SIG-M5 treated with dmso at 0.1 percent for 504 hours (cell line): ENCODE data around the gene GJA5.
"Not testable (repeated sequence)": the region's sequence is repeated elsewhere in the genome, so short reads cannot be mapped to it uniquely, and the experiment has no call there.

Experiments
- DNase-seq: peaks from one replicate; lab custom pipeline; 2025; ENCODE audit not compliant: unreplicated experiment; lab: John Stamatoyannopoulos, UW

Gene GJA5

DNA sequence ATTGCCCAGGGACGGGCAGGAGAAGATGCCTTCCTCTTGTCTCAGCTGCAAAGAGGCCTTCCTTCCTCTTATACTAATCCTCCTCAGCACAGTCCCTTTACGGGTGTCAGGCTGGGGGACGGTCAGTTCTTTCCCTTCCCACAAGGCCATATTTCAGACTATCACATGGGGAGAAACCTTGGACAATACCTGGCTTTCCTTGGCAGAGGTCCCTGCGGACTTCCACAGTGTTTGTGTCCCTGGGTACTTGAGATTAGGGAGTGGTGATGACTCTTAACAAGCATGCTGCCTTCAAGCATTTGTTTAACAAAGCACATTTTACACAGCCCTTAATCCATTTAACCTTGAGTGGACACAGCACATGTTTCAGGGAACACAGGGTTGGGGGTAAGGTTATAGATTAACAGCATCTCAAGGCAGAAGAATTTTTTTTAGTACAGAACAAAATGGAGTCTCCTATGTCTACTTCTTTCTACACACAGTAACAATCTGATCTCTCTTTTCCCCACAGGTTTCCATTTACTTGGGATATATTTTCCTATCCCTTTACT, 26.0 kb downstream of the GJA5 start:
- not testable (repeated sequence) for DNase-seq

DNA sequence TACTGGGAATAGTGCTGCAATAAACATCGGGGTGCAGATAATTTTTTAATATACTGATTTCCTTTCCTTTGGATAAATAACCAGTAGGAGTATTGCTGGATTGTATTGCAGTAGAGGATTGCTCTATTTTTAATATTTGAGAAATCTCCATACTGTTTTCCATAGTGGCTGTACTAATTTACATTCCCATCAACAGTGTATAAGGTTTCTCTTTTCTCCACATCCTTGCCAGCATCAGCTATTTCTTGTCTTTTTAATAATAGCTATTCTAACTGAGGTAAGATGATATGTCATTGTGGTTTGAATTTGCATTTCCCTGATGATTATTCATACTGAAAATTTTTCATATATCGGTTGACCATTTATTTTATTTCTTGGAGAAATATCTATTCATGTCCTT, 31.1 kb downstream of the GJA5 start:
- no peak for DNase-seq

DNA sequence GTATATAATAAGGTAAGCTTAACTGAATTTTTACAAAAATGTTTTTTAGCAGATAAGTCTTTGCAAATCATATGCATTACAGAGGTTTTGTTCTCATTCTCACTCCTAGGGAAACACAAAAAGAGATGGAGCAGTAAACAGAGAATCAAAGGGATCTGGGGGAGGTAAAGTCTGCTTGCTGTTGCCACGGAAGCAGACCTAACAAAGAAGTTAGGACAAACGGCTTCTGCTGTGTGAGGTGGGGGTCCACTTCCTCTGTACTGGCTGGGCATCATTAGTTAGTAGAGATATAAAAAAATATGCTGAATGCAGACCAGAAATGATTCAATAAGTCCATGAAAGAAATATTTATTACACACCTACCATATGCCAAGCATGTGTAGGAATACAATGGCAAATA, 34.2 kb downstream of the GJA5 start:
- no peak for DNase-seq

DNA sequence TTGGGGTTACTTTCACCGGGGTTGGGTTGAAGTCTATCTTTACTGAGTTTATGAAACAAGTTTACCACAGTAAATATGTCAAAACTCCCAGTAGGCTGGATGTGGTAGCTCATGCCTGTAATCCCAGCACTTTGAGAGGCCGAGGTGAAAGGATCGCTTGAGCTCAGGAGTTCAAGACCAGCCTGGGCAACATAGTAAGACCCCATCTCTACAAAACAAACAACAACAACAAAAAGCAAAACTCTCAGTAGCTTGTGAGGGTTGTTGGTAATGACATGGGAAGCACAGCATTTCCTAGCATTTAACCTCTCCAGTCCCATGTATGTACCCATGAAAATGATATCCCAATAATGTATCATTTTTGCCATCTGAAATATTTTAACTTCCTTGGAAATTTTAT, 34.7 kb downstream of the GJA5 start:
- DNase-seq: no peak

DNA sequence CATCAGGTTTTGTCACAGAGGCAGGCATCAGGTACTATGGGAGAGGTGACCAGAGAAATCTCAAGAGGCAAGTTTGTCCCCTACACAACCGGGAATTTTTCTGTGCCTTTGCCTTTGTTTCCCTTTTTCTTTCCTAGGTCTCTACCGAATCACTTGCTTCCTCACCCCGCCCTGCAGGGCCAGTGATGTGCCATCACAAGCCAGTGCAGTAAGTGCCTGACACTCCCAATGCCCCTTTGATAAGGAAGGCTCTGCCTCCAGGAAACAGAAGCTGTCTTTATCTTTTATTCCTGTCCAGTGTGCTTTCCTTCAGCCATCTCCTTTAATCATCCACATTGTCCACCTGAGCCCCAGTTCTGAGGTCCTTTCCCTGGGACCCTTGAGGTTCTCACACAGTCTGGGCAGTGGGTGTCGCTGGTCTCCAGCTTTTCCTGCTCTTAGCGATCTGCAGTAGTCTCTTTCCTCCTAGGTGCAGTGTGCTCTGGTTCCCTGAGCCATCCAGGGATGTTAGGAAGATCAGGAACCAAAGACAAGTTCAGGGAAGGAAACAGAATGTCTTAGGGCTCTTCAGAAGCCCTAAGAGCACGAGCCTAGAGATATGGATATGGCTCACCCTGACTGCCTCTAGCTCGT, 36.6 kb downstream of the GJA5 start:
- peak; percentile 32 for DNase-seq

DNA sequence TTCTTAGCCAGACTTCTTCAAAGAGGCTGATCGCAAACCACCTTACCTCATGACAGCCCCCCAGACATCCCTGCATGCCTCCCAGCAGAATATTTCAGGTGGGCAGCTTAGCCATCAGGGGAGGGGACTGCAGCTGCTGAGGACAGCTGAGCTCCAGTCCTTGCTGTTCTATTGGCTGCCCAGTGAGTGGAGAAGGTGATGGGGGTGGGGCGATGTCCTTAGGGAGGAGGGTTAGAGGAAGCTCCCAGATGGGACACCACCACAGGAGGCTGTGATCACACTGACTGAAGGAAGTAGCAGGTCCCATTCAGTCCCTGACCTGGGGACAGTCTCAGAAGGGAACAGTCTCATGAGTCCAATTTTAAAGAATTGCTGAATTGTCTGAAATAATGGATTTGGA, 38.3 kb downstream of the GJA5 start:
- no peak for DNase-seq

DNA sequence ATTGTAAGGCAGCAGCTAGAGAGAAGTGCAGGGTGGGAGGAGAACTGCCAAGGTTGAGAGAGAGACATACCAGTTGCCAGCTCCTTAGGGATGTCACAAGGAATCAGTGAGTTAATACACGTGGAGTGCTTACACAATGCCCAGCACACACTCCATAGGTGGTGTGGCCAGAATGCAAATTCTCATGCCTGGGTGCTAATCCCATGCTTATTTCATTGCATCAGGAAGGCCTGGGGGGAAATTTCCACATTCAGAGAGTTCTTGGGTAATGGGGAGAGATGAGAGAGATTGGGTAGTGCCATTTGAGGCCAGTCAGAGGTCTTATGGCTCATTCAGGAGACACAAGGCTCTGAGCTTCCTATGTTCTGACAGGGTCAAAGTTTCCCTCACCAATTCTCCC, 38.7 kb downstream of the GJA5 start:
- no peak for DNase-seq

DNA sequence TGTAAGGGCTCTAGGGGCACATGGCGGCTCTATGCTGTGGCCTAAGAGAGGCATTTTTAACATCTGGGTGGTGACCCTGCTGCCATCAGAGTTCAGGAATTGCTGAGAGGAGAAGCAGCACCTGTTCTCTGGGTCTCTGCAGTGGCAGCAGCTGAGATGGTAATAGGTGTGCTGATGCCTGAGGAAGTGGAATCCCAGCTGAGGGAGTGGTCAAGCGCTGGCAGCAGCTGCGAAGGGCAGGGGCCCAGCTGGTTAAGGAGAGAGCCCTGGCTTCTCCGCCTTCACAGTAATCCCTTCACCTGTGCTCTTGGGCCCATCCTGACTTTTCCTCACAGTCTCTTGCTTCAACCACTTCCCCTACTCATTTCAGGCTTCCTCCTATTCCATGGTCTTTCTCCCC, 39.8 kb downstream of the GJA5 start:
- DNase-seq: no peak

DNA sequence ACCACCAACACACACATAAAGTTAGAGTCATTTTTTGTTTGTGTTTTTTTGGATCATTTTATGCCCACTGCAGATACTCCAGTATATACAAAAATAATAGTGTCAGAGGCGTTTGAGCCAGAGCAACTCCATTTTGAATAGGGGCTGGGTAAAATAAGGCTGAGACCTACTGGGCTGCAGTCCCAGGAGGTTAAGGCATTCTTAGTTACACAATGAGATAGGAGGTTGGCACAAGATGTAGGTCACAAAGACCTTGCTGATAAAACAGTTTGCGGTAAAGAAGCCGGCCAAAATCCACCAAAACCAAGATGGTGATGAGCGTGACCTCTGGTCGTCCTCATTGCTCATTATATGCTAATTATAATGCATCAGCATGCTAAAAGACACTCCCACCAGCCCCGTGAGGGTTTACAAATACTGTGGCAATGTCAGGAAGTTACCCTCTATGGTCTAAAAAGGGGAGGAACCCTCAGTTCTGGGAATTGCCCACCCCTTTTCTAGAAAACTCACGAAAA, 40.6 kb downstream of the GJA5 start:
- no peak for DNase-seq

DNA sequence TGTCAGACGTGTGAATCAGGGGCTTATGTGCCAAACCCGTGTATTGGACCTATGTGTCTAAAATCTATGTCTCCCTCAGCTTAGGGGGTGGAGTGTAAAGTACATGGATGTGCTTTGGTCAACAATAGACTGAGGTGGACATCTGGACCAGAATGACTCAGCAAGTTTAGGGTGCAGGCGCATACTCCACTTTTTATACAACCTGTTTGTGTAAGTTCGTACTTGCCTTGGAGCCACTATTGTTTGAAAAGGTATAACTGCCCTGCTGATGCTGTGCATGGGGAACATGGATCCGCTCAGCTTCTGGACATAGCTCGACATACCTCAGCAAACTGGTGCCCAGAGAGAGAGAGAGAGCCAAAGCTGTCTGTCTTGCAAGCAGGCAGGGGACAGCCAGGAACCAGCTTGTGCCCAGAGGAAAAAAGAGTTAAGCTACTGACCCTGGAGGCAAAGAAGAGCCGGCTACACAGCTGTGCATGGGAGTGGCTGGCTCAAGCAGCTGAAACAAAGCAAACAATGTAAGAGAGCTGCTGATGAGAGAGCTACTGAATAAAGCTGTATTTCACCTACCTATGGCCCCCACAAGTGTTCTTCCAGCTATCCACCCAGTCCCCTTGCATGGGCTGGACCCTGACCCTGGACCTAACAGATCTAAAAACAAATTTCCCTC, 41.2 kb downstream of the GJA5 start:
- DNase-seq: no peak

DNA sequence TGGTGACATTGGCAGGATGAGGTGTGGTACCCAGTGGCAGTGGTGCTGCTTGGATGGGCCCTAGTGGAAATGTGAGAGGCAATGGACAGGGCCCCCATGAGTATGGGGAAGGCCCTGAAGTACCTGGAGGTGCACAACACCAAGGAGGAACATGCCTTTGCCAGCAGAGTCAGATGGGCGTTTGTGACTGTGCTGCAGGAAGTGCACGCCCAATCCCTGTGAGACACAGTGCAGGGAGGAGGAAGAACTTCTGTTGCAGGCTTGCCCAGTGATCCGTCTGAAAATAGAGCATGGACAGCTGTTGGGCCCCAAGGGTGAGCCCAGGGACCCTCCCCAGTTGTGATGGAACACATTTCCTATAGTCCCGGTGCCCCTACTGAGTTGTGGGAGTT, 42.7 kb downstream of the GJA5 start:
- DNase-seq: no peak

DNA sequence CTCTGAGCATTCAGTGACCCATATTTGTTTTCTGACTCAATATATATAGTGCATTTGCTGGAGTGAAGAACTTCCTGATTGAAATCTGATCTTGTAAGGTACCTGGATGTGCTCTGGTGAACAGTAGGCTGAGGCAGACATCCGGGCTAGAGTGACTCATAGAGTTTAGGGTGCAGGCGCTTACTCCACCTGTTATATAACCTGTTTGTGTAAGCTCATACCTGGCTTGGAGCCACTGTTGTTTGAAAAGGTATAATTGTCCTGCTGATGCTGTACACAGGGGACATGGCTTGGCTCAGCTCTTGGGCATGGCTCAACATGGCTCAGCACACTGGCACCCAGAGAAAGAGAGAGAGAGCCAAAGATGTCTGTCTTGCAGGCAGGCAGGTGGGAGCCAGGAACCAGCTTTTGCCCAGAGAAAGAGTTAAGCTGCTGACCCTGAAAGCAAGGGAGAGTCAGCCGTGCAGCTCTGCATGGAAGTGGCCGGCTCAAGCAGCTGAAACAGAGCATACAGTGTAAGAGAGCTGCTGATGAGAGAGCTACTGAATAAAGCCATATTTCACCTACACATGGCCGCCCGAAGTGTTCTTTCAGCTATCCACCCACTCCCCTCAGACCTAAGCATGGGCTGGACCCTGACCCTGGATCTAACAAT, 43.2 kb downstream of the GJA5 start:
- peak; percentile 95 for DNase-seq

DNA sequence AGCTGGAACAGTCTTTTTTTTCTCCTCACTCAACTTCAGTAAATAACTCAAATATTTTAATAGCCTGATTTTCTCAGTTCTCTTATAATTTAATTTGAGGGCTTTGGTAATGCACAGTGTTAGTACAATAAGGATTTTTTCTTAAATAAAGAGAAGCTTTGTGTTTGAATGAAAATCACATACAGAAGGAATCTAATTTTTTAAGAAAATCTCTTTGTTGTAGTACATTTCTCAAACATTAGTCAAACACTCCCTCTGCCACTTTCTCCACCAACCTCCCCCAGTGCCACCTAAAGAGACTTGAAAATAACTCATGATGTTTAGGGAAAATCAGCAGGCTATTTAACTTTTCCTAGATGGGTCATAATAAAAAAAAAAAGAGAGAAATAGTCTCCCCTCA, 47.8 kb downstream of the GJA5 start:
- DNase-seq: no peak
